Astrocyte of the spinal cord (primary cell): ENCODE data around the gene PROK1.
A peak's percentile ranks its signal among the peaks of the same experiment; 100 is the strongest.
"Not testable (repeated sequence)": the region's sequence is repeated elsewhere in the genome, so short reads cannot be mapped to it uniquely, and the experiment has no call there.

Experiments used
- DNase-seq: peaks from one replicate; pipeline ENCODE4 v3.0.0; 2011; ENCODE audit warnings: low read depth, low spot score
- H3K4me3 ChIP-seq: 2 replicates; pipeline ENCODE4 v1.5.1; 2011; ENCODE audit warnings: low read depth, mild to moderate bottlenecking, low read length, moderate library complexity
- in situ Hi-C: cut with HindIII; loops from 2 replicates; pipeline ENCODE4 v1.10.0; 2017; ENCODE audit warnings: low sequenced_read_pairs
- TF ChIP-seq, protein P1 (sequence below): IDR thresholded peaks from 2 replicates; pipeline ENCODE4 v1.5.1; 2012; ENCODE audit warnings: low read depth, mild to moderate bottlenecking, low read length, inconsistent platforms

The PROK1 gene, protein sequence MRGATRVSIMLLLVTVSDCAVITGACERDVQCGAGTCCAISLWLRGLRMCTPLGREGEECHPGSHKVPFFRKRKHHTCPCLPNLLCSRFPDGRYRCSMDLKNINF

GRCh38 chr1:110450929-110451328 is at the start of gene PROK1:
Gene PROK1 (plus strand): TSS chr1:110451149. CDS start chr1:110451217, 68 bp downstream.
- in situ Hi-C loops: no loop called here
- H3K4me3 ChIP-seq: no peak within 1 kb of the TSS
- TF ChIP-seq, protein P1, sequence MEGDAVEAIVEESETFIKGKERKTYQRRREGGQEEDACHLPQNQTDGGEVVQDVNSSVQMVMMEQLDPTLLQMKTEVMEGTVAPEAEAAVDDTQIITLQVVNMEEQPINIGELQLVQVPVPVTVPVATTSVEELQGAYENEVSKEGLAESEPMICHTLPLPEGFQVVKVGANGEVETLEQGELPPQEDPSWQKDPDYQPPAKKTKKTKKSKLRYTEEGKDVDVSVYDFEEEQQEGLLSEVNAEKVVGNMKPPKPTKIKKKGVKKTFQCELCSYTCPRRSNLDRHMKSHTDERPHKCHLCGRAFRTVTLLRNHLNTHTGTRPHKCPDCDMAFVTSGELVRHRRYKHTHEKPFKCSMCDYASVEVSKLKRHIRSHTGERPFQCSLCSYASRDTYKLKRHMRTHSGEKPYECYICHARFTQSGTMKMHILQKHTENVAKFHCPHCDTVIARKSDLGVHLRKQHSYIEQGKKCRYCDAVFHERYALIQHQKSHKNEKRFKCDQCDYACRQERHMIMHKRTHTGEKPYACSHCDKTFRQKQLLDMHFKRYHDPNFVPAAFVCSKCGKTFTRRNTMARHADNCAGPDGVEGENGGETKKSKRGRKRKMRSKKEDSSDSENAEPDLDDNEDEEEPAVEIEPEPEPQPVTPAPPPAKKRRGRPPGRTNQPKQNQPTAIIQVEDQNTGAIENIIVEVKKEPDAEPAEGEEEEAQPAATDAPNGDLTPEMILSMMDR: no peak
- no peak for DNase-seq

GRCh38 chr1:110403805-110404204 is 47.1 kb upstream of the PROK1 start:
- TF ChIP-seq, protein P1: no peak
- in situ Hi-C loops: no loop called here
- DNase-seq: no peak
- H3K4me3 ChIP-seq: no peak overlapping the region

- in situ Hi-C loops: no loop called here
- H3K4me3 ChIP-seq: no peak overlapping the region
- TF ChIP-seq, protein P1: no peak
- no peak for DNase-seq
Measured at GRCh38 chr1:110404401-110404800, 46.5 kb upstream of the PROK1 start.

DNA sequence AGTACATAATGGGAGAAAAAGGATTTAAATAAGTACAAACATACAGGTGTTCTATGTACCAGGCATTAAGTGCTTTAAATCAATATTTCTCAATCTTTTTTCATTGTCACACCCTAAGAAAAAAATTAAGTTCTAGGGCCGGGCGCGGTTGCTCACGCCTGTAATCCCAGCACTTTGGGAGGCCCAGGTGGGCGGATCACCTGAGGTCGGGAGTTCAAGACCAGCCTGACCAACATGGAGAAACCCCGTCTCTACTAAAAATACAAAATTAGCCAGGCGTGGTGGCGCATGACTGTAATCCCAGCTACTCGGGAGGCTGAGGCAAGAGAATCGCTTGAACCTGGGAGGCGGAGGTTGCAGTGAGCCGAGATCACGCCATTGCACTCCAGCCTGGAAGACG is 44.5 kb upstream of the PROK1 start:
- in situ Hi-C loops, DNase-seq: not testable (repeated sequence)
- peak overlapping the region; percentile 96 for H3K4me3 ChIP-seq

DNA sequence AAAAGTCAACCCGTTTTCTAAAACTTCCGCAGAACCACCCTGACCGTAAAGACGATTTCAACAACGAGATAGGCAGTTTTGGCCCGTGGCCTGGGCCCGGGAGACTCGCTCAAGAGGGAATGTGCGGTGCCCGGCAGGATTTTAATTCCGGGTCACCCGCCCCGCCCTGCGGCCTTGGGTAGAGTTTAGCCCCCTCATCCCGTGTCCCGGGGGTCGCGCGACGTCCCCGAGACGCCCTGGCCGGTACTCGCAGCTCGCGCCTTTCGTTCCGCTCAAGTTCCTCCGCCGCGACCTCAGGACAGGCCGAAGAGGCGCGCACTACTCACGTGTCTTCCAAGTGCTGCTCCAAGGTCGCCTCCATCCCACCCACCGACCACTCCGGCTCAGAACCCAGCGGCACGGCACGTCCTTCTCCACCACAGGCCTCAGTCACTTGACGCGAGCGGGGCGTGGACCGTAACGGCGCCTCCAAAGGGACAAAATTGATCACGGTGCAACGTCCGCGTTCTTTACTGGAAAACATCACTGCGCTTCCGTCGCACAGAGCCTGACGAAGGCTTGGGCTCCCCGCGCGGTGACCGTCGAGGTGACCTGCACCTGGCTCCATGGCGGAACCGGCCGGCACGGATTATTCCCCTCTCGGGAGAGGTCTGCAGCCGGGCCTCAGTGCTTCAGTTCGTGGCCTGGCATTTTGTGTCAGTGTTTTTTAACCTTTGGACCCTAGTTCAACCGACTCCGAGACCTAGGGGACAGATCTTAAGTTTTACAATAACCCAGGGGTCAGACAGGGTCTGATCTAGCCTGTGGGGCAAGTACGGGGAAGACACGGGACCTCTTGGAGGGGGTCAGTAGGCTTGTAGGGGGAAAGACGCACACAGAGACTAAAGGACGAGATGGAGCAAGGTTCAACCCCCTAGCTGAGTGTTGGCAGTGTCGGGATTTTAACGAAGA is 43.4 kb upstream of the PROK1 start, which contains the start of gene LAMTOR5:
TSS of gene LAMTOR5 (minus strand) at position 435 of the 951 bp plus-strand sequence. CDS start at position 361, 74 bp downstream.
- in situ Hi-C loops: no loop called here
- H3K4me3 ChIP-seq: peak within 1 kb of the TSS; percentile 96
- DNase-seq: peak; percentile 92

GRCh38 chr1:110408488-110408887 is 42.5 kb upstream of the PROK1 start:
- in situ Hi-C loops: no loop called here
- TF ChIP-seq, protein P1: no peak
- no peak overlapping the region for H3K4me3 ChIP-seq
- no peak for DNase-seq

More for the DNA sequence above, 43.4 kb upstream of the PROK1 start, which contains the start of gene LAMTOR5:
- TF ChIP-seq, protein P1: peak; percentile 7

- TF ChIP-seq, protein P1: no peak
- in situ Hi-C loops: no loop called here
- no peak overlapping the region for H3K4me3 ChIP-seq
- DNase-seq: no peak
Measured at GRCh38 chr1:110409316-110409715, 41.6 kb upstream of the PROK1 start.
